ENCODE data around the gene NFATC2. TPM values are rescaled to one million over a fixed set of nuclear protein-coding genes. Genes with fewer than 3 reads are reported as not detected.
"Not testable (repeated sequence)": the region's sequence is repeated elsewhere in the genome, so short reads cannot be mapped to it uniquely, and the experiment has no call there.

Gene NFATC2
- total RNA-seq: 4.8 and 8.8 TPM in 2 replicates

DNA sequence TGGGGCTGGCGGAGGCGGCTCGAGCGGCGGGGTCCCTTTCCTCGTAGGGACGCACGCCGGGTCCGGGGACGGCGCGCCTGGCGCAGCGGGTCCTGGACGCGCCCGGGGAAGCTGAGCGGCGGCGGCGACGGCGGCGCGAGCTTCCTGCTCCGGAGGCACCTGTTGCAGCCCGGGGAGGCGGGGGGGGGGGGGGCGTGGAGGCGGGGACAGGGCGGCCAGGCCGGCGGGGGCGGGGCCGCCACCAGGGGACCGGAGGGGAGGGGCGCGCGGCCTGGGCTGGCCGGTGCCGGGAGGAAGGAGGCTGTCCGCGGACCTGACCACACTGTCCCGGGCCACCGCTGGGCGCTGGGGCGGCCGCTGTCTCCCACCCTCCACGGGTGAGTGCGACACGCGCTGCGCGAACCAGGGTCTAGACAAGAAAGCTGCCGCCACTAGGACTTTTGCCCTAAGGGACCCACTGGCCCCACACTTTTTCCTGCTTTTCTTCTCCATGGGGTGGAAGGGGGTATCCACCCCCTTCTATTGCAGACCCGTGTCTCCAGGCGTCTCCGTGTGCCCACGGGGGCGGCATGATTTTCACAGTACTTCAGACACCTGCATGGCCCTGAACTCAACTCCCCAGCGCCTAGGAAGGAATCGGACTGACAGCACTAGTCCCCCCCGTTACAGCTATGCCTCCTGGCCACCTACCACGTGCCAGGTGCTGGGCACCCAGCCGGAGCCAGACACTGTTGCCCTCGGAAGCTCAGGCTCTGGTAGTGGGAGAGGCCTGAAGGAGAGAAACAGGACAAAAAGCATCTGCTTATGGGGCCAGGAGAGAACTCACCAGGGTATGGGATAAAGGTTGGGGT lies at the start of gene NFATC2:
TSS of gene NFATC2 (minus strand) at position 149 of the 851 bp plus-strand sequence. CDS start 220 bp downstream, outside the sequence.
- peak; percentile 69 for DNase-seq

DNA sequence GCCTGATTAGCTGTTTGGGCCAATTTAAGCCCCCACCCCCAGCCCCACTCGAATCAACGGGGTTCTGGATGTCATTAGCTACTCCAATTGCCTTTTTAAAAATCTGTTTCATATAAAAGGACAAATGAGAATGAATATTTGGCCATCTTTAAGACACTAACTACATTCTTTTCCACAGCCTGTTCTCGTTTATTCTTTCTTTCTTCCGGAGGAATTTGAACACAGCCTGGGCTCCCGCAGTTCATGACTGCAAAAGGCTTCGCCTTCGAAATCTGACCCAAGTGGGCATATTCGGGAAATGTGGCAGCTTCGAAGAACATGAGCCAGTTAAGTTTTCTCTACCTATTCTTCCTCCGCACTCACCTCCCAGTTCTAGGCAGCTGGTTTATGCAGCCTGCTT lies 49.4 kb upstream of the NFATC2 start:
- no peak for DNase-seq

- DNase-seq: no peak
These were observed 46.2 kb upstream of the NFATC2 start for GRCh38 chr20:51588762-51589161.

DNA sequence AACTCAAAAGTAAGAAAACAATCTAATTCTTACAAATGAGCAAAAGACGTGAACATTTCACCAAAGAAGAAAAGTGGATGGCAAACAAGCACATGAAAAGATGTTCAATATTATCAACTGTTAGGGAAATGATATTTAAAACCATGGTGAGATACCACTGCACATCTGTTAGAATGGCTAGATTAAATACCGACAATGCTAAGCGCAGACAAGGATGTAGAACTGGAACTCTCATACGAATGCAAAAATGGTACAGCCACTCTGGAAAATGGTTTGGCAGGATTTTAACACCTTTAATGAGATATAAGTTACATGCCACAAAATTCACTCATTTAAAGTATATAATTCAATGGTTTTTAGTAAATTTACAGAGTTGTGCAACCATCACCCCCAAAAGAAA lies 44.6 kb upstream of the NFATC2 start:
- DNase-seq: no peak

GRCh38 chr20:51586005-51586440 lies 43.5 kb upstream of the NFATC2 start:
- DNase-seq: no peak

- no peak for DNase-seq
These were observed 42.6 kb upstream of the NFATC2 start for GRCh38 chr20:51585148-51585547.

- peak; percentile 21 for DNase-seq
These were observed 42.2 kb upstream of the NFATC2 start for GRCh38 chr20:51584737-51585136.

GRCh38 chr20:51584116-51584515 lies 41.6 kb upstream of the NFATC2 start:
- DNase-seq: no peak

DNA sequence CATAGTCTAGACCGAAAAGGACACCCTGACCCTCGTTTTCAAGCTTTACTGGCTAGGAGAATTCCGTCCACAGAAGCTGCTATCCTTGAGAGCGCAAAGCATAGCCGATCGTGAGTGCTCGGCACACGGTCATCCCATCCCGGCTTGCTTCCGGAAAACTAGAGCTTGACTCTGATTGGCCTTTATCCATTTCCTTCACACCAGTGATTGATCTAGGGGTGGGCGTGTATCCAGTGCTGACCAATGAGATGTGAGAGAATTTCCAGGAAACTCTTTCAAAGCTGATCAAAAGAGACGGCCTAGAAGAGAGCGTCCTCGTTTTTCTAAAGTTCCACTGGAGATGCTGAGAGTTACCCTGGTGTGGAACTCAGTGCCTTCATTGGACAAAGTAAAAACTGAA lies 41.0 kb upstream of the NFATC2 start:
- DNase-seq: no peak

- DNase-seq: no peak
These were observed 40.6 kb upstream of the NFATC2 start for GRCh38 chr20:51583073-51583472.

DNA sequence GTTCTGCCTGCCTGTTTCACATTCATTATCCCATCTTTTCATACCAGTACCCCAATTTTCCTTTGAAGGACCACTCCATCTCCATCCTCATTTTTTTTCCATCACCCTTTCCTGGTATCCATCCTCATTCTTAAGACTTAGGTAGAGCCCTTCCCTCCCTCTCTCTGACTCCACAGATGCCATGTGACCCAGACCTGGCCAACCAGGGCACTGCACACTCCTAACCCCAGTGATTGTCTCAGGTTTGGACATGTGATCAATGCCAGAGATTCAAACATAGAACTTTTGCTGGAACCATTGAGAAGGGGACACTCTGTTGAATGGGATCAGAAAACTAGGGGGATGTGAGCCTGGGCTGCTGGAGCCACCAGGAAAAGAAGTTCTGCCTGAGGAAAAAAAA lies 39.1 kb upstream of the NFATC2 start:
- DNase-seq: no peak

- DNase-seq: no peak
These were observed 36.6 kb upstream of the NFATC2 start for GRCh38 chr20:51579137-51579536.

DNA sequence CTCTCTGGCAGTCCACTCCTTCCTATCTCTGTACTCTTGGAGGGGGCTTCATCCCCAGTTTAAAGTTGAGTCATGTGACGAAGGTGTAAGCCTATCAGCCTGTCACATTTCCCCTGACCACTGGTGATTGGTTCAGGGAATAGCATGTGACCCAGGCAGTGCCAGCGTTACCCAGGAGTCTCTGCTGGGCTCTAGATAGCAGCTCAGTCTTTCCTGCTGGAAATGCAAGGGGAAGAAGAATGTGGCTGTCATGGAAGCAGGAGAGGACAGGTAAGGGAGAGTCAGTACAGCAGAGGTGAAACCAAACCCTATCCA lies 35.6 kb upstream of the NFATC2 start:
- no peak for DNase-seq

DNA sequence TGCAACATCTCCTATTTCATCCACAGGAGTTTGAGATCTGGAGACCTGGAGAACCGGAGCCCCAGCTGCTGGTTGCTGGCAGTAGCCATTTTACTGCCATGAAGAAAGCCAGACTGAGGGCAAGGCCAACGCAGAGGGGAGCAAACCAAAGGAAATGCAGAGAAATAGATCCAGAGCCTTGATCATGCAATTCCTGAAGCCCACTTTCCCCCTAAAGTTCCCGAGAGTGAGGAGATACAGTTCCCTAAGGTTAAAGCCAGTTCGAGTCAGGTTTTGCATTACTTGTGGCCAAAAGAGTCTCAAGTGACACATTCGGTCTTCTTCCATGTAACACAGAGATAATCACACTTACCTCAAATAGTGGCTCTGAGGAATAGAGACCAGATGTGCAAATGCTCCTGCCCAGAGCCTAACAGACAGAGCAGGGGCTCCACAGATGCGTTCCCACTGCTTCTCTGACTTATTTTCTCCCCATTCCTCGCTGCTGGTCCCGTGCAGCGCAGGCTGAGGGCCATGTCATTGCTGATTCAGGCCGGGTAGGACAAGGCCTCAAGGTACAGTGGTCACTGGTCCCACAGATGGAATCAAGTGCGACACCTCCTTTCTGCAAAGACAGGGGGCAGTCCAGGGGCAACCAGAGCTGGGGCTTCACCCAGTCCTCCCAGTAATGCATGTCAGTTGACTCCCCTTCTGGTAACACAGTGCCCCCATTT lies 35.1 kb upstream of the NFATC2 start:
- DNase-seq: no peak

- no peak for DNase-seq
These were observed 33.0 kb upstream of the NFATC2 start for GRCh38 chr20:51575486-51575885.

GRCh38 chr20:51574248-51575033 lies 31.9 kb upstream of the NFATC2 start:
- DNase-seq: no peak

- peak; percentile 30 for DNase-seq
These were observed 31.2 kb upstream of the NFATC2 start for GRCh38 chr20:51573576-51574243.

- no peak for DNase-seq
These were observed 28.9 kb upstream of the NFATC2 start for GRCh38 chr20:51571460-51571794.

DNA sequence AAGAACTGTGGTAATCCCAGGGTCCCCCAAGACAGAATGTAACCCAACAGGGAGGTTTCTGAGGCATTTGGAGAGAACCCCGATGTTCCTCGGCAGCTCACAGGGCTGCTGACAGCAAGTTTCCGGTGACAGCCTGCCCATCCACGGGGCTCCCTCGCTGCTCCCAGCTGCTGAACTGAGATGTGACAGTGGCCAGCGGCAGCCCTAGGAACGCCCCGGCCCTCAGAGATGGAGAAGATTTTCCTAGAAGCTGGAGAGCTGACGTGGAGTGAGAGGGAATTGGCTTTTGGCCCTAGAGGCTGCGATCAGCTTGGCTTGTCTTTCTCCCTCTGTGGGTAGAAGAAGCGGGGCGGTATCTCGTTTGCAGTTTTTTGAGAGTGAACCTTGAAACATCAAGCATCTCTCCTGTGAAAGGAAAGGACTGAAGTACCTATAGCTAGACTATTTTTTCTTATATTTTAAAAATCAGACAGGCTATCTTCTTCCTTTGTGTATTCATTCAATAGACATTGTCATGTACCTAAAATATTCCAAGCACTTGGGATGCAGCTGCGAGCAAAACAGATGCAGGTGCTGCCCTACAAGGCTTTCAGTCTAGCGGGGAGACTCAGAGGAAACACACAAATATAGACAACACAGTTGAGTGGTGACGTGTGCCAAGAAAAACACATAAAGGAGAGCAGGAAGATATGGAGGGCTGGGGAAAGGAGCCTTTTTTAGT lies 28.4 kb upstream of the NFATC2 start:
- DNase-seq: peak; percentile 72

- DNase-seq: no peak
These were observed 27.6 kb upstream of the NFATC2 start for GRCh38 chr20:51569815-51570738.

GRCh38 chr20:51568533-51568932 lies 26.0 kb upstream of the NFATC2 start:
- not testable (repeated sequence) for DNase-seq

All from dermis blood vessel endothelial cell (primary cell).